A549 (cell line): ENCODE results near the gene RAB15. TPM values are rescaled to one million over a fixed set of nuclear protein-coding genes. Genes with fewer than 3 reads are reported as not detected.

Experiments used
- ATAC-seq, 2 experiments: fragments of 200-7000 bp in 1 of 2; fragments of >200 bp in 1 of 2; cut with Nextera tagmentation in 1 of 2; cut with Tn5 transposase in 1 of 2; 3 replicates each; pipeline versions ENCODE4 v1.8.0 to v1.9.1; 2018 to 2020; ENCODE audit warnings: mild to moderate bottlenecking in 1 of 2, moderate library complexity in 1 of 2
- CTCF ChIA-PET: fragments of 300-600 bp; sonication (Branson Sonifier 250); formaldehyde crosslinking; extraction: SDS; loops from one replicate; lab custom pipeline; 2021; ENCODE audit warnings: antibody characterized with exemption, inconsistent platforms; lab: Yijun Ruan, JAX
- POLR2A ChIA-PET: fragments of 350-600 bp; formaldehyde crosslinking; extraction: SDS; loops from one replicate; lab custom pipeline; 2021; ENCODE audit warnings: antibody characterized with exemption, inconsistent platforms; lab: Yijun Ruan, JAX
- DNase-seq, 2 experiments: peaks; one replicate each; pipeline versions ENCODE4 v3.0.0 to v3.0.0-alpha.2; 2011 to 2016; ENCODE audit warnings: low read depth in 1 of 2, low spot score in 1 of 2
- FAIRE-seq: peaks from 2 replicates; lab custom pipeline; 2011; peaks lifted over from hg19 to GRCh38; lab: Jason Lieb, UNC
- H3K27ac ChIP-seq, 2 experiments: fragments of >200 bp; sonication (Bioruptor Twin); formaldehyde crosslinking; 3 replicates each; pipeline ENCODE4 v1.5.1; 2016 to 2017
- H3K4me1 ChIP-seq: fragments of >200 bp; sonication (Bioruptor Twin); formaldehyde crosslinking; 3 replicates; pipeline ENCODE4 v1.6.1; 2016
- H3K4me2 ChIP-seq: fragments of >200 bp; sonication (Bioruptor Twin); formaldehyde crosslinking; 3 replicates; pipeline ENCODE4 v1.6.1; 2016
- H3K4me3 ChIP-seq: fragments of >200 bp; sonication (Bioruptor Twin); formaldehyde crosslinking; 3 replicates; pipeline ENCODE4 v1.5.1; 2016
- H3K9me3 ChIP-seq: fragments of >200 bp; sonication (Bioruptor Twin); formaldehyde crosslinking; 3 replicates; pipeline ENCODE4 v1.6.1; 2016
- CEBPB ChIP-seq, 2 experiments: fragments of >200 bp in 1 of 2; sonication (Bioruptor Twin) in 1 of 2; formaldehyde crosslinking in 1 of 2; IDR thresholded peaks; 2 replicates each; pipeline ENCODE4 v1.6.1; 2012 to 2016
- FOSL2 ChIP-seq, 2 experiments: fragments of 450-650 bp in 1 of 2; fragments of >200 bp in 1 of 2; sonication (Bioruptor Twin) in 1 of 2; formaldehyde crosslinking; IDR thresholded peaks; 2 replicates each; pipeline versions ENCODE4 v1.5.0 to v1.6.1; 2016 to 2020; ENCODE audit warnings: mild to moderate bottlenecking in 1 of 2, moderate library complexity in 1 of 2
- GATA3 ChIP-seq: IDR thresholded peaks from 2 replicates; pipeline ENCODE4 v1.6.1; 2012; ENCODE audit warnings: borderline replicate concordance
- HDAC2 ChIP-seq: fragments of 200-600 bp; sonication (generic); IDR thresholded peaks from 2 replicates; pipeline ENCODE4 v1.6.1; 2016
- HOXB13 ChIP-seq: fragments of 250-450 bp; sonication (Bioruptor Pico); IDR thresholded peaks from 2 replicates; pipeline ENCODE4 v1.5.0; 2020; ENCODE audit warnings: low read depth, mild to moderate bottlenecking, moderate library complexity
- HOXB5 ChIP-seq: fragments of 250-450 bp; sonication (Bioruptor Pico); IDR thresholded peaks from 2 replicates; pipeline ENCODE4 v1.5.0; 2020; ENCODE audit warnings: mild to moderate bottlenecking, moderate library complexity
- KDM5A ChIP-seq: fragments of 200-600 bp; sonication (generic); IDR thresholded peaks from 2 replicates; pipeline ENCODE4 v1.6.1; 2016; ENCODE audit warnings: antibody characterized with exemption, mild to moderate bottlenecking
- POLR2A ChIP-seq: IDR thresholded peaks from 2 replicates; pipeline ENCODE4 v1.6.1; 2012; ENCODE audit warnings: mild to moderate bottlenecking, low read length
- POLR2AphosphoS2 ChIP-seq: conservative IDR thresholded peaks from 2 replicates; pipeline ENCODE4 v1.6.1; 2012; ENCODE audit warnings: low read length, improper control_type of control experiment, inconsistent platforms
- RAD21 ChIP-seq, 2 experiments: fragments of >200 bp in 1 of 2; sonication (Bioruptor Twin) in 1 of 2; formaldehyde crosslinking in 1 of 2; IDR thresholded peaks in 1 of 2; conservative IDR thresholded peaks in 1 of 2; 2 replicates in 1 of 2; 3 replicates in 1 of 2; pipeline ENCODE4 v1.6.1; 2012 to 2018; ENCODE audit warnings: inconsistent platforms in 1 of 2
- SMC3 ChIP-seq: fragments of >200 bp; sonication (Bioruptor Twin); formaldehyde crosslinking; IDR thresholded peaks from 3 replicates; pipeline ENCODE4 v1.6.1; 2018; ENCODE audit warnings: inconsistent platforms
- SREBF2 ChIP-seq: fragments of 450-650 bp; IDR thresholded peaks from 2 replicates; pipeline ENCODE4 v1.6.1; 2014; ENCODE audit warnings: mild to moderate bottlenecking, moderate library complexity
- ZFP36 ChIP-seq: fragments of 450-650 bp; IDR thresholded peaks from 2 replicates; pipeline ENCODE4 v1.6.1; 2014; ENCODE audit warnings: borderline replicate concordance; ENCODE audit not compliant: partially characterized antibody
- ZSCAN20 ChIP-seq: fragments of 250-450 bp; sonication (Bioruptor Pico); IDR thresholded peaks from 2 replicates; pipeline ENCODE4 v1.8.0; 2022; ENCODE audit warnings: mild to moderate bottlenecking, moderate library complexity
- WGBS: methylation state at CpG from one replicate; pipeline ENCODE4 v1.1.6; 2017; ENCODE audit errors: missing lambda C conversion rate; 5-methylcytosine and 5-hydroxymethylcytosine counted together
- polyA plus RNA-seq, 4 experiments: library from polyadenylated mRNA; depleted of rRNA in 3 of 4; stranded (reverse); fragments of >200 nt; fragmentation: RNase III in 1 of 4; extraction: RNeasy Plus Mini Kit Qiagen cat#74134 plus additional on column Dnase treatment in 1 of 4; gene quantifications; 2 replicates in 3 of 4; 3 replicates in 1 of 4; pipeline ENCODE4 v1.2.3, GENCODE V29; 2011 to 2017
- TF ChIP-seq, protein P1 (sequence below): IDR thresholded peaks from 2 replicates; pipeline ENCODE4 v1.6.1; 2012
- TF ChIP-seq, protein P2 (sequence below): fragments of 250-450 bp; sonication (Bioruptor Pico); IDR thresholded peaks from 2 replicates; pipeline ENCODE4 v1.5.0; 2020; ENCODE audit warnings: low read depth, mild to moderate bottlenecking, moderate library complexity
- TF ChIP-seq, protein P3 (sequence below): fragments of >200 bp; sonication (Bioruptor Twin); formaldehyde crosslinking; IDR thresholded peaks from 2 replicates; pipeline ENCODE4 v1.6.1; 2016
- TF ChIP-seq, protein P4 (sequence below): fragments of 250-450 bp; sonication (Bioruptor Pico); IDR thresholded peaks from 2 replicates; pipeline ENCODE4 v1.5.0; 2021; ENCODE audit warnings: mild to moderate bottlenecking, moderate library complexity, borderline replicate concordance

RAB15 gene
- polyA plus RNA-seq, 2 of the 4 experiments (the other 2 are of a cell fraction) = 32.2 to 35.1 TPM

DNA sequence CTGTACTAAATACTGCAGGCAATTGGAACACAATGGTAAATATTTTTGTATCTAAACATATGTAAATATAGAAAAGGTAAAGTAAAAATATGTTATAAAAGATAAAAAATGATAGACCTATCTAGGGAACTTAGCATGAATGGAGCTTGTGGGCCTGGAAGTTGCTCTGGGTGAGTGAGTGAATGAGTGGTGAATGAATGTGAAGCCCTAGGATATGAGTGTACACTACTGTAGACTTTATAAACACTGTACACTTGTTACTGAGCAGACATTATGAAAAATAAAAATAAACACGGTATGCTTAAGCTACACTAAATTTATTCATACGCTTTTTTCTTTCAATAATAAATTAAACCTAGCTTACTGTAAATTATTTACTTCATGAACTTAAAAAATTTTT, 22.4 kb upstream of the RAB15 start:
- H3K9me3 ChIP-seq = no peaks in the 10 kb centered on the region
- H3K4me3 ChIP-seq = no peak overlapping the region
- H3K4me1 ChIP-seq = peaks cover 5% of the 10 kb centered on the region; the same call in 2 of the 3 replicates
- FAIRE-seq = no peak
- POLR2A ChIA-PET = no interaction called here
- no peak overlapping the region for H3K27ac ChIP-seq
- no peak for ATAC-seq
- 78% methylated on average over 2 of the region's 2 CpGs for WGBS
- CTCF ChIA-PET = interaction anchor here (0.8 to 2.3 kb wide), 5 partner anchors 8 to 454 kb away, joined by 3 to 12 read pairs (median 4); partner anchors contain the start of genes FNTB and HSPA2
- no peak for DNase-seq
- H3K4me2 ChIP-seq = no peak overlapping the region
- TF ChIP-seq RAD21 (conservative IDR thresholded peaks at IDR 0.05 in 1 of 2, IDR thresholded peaks at IDR 0.05 in 1 of 2) (no peak), ZSCAN20 (CRISPR knock-in tag) (no peak)

DNA sequence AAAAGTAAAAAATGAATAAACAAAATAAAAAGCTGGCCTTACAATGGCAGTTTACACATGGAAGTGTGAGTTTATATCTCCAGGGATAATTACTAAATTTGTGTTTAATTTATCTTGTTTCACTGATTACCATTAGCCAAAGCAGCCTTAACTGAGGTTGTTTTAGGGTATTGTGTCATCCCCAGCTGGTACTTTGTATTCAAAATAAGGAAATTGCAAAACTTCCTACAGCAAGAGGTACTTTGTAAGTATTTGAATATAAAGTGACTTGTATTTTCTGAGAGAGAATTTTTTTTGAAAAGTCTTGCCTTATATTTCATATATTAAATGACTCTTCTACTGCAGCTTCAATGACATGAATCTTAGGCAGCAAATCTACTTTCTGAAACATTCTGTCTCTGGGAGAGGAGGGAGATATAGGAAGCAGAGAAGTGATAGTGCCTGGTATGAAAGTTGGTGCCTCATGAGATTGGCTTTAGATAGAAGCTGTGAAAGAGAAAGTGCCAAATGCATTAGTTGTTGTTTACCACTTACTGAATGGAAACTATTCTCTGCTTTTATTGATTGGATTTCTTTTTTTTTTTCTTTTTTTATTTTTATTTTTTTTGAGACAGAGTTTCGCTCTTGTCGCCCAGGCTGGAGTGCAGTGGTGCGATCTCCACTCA, 21.3 kb upstream of the RAB15 start:
- ChIA-PET POLR2A (no interaction called here), CTCF (interaction anchor here (0.8 to 2.3 kb wide), 4 partner anchors 7 to 453 kb away, joined by 3 to 12 read pairs (median 4); partner anchors contain the start of genes FNTB and HSPA2)

DNA sequence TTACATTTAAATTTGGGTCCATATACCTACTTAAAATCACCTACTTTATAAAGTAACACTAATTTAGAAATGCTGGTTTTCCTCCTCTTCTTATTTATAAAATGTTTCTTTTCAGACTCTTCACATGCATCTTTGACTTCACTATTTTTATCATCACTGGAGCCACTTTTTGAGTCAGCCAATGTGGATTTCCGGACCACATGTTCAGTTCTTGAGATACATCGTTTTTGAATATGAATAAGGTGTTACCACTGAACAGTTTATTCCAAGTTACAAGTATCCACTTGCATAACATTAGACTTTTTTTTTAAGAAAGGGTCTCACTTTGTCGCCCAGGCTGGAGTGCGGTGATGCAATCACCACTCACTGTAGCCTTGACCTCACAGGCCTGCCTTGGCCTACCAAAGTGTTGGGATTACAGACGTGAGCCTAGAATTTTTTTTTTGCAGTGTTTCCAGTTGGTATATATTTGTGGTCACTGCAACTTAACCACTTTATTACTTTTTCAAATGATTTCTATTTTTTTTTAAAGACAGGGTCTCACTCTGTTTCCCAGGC, 20.3 kb upstream of the RAB15 start:
- CTCF ChIA-PET = interaction anchor here (1.2 to 1.3 kb wide), 2 partner anchors 11 to 27 kb away, joined by 3 to 4 read pairs; no protein-coding TSS in a partner anchor
- ATAC-seq = no peak
- POLR2A ChIA-PET = no interaction called here
- FAIRE-seq = no peak
- TF ChIP-seq SMC3 (no peak), CEBPB (IDR thresholded peaks at IDR 0.05) (peak in 1 of 2 experiments; percentile 29; a peak in 1 of 4 replicates), FOSL2 (IDR thresholded peaks at IDR 0.05) (no peak), FOSL2 (CRISPR knock-in tag; IDR thresholded peaks at IDR 0.05) (no peak)
- Histone ChIP-seq H3K4me3 (no peak overlapping the region), H3K4me2 (no peak overlapping the region), H3K9me3 (no peaks in the 10 kb centered on the region), H3K27ac (no peak overlapping the region), H3K4me1 (peaks cover 7% of the 10 kb centered on the region; the same call in 1 of the 3 replicates)
- DNase-seq = no peak
- WGBS = 92% methylated on average over 5 of the region's 5 CpGs

More for the DNA sequence above, 21.3 kb upstream of the RAB15 start:
- H3K4me3 ChIP-seq = no peak overlapping the region
- no peak for ATAC-seq
- 94% methylated on average over 3 of the region's 3 CpGs for WGBS
- no peak for DNase-seq
- no peak for FAIRE-seq
- H3K9me3 ChIP-seq = no peaks in the 10 kb centered on the region
- peaks cover 3% of the 10 kb centered on the region; the same call in 2 of the 3 replicates for H3K4me1 ChIP-seq
- no peak for TF ChIP-seq SREBF2
- TF ChIP-seq, all 56 proteins: peak for 0
- no peak overlapping the region for H3K4me2 ChIP-seq
- no peak overlapping the region for H3K27ac ChIP-seq

DNA sequence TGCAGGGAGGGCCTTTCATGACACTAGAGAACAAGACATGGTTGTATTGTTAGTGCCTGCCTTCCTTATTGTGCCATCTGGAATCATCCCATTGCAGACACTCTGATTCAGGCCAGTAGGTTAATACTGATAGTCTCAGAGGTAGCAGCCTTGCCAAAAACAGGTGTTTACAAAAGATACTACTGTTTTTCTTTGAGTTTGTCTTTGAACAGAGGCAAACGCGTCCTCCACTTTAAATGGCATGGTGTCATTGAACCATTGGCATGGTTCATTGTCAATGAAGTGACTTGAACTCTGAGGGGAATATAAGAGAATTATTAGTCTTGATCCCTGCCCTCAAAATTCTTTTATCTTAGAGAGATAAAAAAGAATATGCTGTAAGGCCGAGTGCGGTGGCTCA, 18.8 kb upstream of the RAB15 start:
- Histone ChIP-seq H3K27ac (no peak overlapping the region), H3K4me3 (no peak overlapping the region), H3K9me3 (no peaks in the 10 kb centered on the region), H3K4me1 (peaks cover 11% of the 10 kb centered on the region; the same call in 1 of the 3 replicates), H3K4me2 (no peak overlapping the region)
- DNase-seq (no peak), FAIRE-seq (no peak), ATAC-seq (no peak)
- CTCF ChIA-PET = no interaction called here
- 92% methylated on average over 4 of the region's 4 CpGs for WGBS
- TF ChIP-seq GATA3 (no peak), SMC3 (no peak), HOXB5 (CRISPR knock-in tag) (no peak), POLR2A (no peak), POLR2AphosphoS2 (no peak), HDAC2 (no peak), ZFP36 (no peak), KDM5A (no peak), HOXB13 (CRISPR knock-in tag) (no peak)
- TF ChIP-seq, protein P1, sequence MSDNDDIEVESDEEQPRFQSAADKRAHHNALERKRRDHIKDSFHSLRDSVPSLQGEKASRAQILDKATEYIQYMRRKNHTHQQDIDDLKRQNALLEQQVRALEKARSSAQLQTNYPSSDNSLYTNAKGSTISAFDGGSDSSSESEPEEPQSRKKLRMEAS = no peak
- TF ChIP-seq, protein P2, sequence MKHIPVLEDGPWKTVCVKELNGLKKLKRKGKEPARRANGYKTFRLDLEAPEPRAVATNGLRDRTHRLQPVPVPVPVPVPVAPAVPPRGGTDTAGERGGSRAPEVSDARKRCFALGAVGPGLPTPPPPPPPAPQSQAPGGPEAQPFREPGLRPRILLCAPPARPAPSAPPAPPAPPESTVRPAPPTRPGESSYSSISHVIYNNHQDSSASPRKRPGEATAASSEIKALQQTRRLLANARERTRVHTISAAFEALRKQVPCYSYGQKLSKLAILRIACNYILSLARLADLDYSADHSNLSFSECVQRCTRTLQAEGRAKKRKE (CRISPR knock-in tag) = no peak
- TF ChIP-seq, protein P3, sequence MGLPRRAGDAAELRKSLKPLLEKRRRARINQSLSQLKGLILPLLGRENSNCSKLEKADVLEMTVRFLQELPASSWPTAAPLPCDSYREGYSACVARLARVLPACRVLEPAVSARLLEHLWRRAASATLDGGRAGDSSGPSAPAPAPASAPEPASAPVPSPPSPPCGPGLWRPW = no peak
- TF ChIP-seq, protein P4, sequence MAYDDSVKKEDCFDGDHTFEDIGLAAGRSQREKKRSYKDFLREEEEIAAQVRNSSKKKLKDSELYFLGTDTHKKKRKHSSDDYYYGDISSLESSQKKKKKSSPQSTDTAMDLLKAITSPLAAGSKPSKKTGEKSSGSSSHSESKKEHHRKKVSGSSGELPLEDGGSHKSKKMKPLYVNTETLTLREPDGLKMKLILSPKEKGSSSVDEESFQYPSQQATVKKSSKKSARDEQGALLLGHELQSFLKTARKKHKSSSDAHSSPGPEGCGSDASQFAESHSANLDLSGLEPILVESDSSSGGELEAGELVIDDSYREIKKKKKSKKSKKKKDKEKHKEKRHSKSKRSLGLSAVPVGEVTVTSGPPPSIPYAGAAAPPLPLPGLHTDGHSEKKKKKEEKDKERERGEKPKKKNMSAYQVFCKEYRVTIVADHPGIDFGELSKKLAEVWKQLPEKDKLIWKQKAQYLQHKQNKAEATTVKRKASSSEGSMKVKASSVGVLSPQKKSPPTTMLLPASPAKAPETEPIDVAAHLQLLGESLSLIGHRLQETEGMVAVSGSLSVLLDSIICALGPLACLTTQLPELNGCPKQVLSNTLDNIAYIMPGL (CRISPR knock-in tag) = no peak
- POLR2A ChIA-PET = interaction anchor here (1.0 kb wide), 1 partner anchor 9 kb away, joined by 4 read pairs; no protein-coding TSS in a partner anchor
